Endometrial microvascular endothelial cells (primary cell): ENCODE results near the gene HS6ST3. TPM values are rescaled to one million over a fixed set of nuclear protein-coding genes. Genes with fewer than 3 reads are reported as not detected.

Source experiments
- in situ Hi-C: cut with HindIII; loops from 2 replicates; pipeline ENCODE4 v1.10.0; 2017; ENCODE audit warnings: low sequenced_read_pairs, low pct_unique_long_range_greater_than_20kb; ENCODE audit errors: inconsistent ontology term
- total RNA-seq: library from RNA; depleted of rRNA; stranded (reverse); fragments of >200 nt; gene quantifications from one replicate; pipeline ENCODE4 v1.2.3, GENCODE V29; 2015; ENCODE audit errors: inconsistent ontology term

The HS6ST3 gene
- total RNA-seq, 1 donor from 2014 or later: not detected

GRCh38 chr13:96397807-96398206, 307.9 kb downstream of the HS6ST3 start:
- in situ Hi-C loops: no loop called here

GRCh38 chr13:96398486-96398885, 308.6 kb downstream of the HS6ST3 start:
- in situ Hi-C loops: no loop called here

DNA sequence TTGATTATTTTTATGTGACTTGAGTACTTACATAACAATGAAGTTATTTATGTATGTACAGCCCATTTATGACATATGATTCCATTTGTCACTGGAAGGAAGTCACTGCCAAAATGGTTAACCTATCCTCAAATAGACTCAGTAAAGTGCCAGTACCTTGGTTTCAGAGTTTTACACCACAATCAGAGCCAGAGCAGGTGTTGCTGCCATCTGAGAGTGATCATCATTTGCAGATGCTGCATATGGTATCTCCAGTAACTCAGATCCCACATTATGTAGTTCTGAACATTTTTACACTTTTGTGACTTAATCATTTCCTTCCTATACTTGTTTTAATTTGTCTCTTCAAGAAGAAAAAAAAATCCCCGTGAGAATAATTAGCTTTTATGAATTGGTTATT, 313.3 kb downstream of the HS6ST3 start:
- in situ Hi-C loops: no loop called here

DNA sequence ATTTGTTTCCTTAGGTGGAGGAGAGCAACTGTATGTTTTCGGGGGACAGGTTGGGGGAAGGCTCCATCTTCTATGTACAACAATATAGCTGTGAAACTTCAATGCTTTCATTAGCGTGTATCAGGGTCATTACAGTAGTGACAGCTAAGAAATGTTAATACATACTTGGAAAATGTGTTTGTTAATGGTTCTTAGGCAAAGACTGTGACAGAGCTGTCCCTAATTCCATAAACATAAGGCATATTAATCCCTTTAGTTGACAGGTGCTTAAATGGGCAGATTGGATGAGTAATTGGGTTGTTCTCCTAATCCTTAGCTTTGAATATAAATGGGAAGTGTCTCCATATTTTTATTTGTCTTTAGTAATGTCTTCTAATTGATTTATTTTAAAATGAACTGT, 313.7 kb downstream of the HS6ST3 start:
- in situ Hi-C loops: no loop called here

DNA sequence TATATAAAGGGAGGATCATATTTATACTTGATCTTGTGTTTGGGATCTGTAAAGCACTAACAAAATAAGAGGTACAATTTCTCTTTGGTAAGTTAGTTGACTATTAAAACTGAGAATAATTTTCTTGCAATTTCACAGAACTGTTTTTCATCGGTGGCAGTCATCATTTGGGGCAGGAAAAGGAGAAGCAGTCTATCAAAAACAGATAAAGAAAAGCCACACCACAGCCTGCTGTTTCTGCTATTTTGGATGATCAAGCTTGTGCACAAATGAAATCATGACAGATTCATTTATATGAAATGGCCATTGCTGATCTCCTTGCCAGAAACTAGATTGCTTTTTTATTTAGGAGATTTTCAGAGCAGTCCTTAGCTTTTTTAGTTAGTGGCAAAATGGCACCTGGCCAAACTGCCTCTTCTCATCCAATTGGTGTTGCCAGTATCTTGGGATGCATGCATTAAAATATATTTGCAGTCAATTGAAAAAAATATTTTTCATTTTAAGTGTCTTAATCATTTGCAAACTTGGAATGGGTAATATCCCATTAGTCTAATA, 326.0 kb downstream of the HS6ST3 start:
- in situ Hi-C loops: no loop called here

DNA sequence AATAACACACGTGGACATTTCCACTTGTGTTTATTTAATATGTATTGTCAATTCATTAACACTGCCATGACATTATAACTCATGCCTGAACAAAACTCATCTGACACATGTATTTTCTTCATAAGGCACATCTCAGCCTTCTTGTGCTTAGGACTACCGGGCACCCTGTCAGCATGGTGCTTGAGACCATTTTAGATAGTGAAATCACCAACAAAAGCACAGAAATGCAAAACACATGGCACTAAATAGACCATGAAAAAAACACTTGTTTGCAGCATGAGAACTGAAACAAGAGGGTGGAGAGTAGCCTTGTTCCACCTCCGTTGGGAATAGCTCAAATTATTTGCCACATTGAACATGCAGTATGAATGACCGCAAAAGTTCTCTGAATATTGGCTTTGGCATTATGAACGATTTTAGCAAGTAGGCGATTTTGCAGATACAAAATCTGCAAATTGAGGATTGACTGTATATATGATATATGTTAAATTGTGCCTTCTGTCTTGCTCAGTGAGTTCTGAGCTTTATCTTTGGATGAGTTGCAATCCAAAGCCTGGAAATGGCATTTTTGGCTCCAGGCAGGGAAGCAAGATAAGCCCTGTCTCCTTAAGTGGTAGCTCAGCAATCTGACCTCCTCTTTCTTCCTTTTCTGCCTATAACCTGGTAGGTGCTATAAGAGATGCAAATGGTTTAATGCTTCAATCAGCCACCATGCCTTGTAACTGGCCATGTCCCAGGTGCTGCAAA, 328.2 kb downstream of the HS6ST3 start:
- in situ Hi-C loops: no loop called here

DNA sequence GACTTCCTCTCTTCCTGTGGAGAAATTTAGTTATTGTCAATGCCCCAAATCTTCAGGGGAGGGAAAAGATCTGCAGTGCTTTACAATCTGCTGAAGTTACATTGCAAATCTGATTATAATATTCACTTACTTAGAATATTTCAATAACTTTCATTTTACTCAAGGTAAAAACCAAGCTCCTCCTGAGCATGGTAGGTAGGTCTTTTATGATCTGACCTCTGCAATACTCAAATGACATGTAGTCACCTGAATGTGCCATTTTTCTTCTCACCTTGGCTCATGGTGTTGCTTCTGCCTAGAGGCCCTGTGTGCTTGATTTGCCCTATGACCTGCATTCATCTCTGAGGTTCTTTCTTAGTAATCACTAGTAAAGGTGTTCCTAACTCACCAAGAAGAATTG, 331.4 kb downstream of the HS6ST3 start:
- in situ Hi-C loops: no loop called here

GRCh38 chr13:96422002-96422401, 332.1 kb downstream of the HS6ST3 start:
- in situ Hi-C loops: no loop called here

GRCh38 chr13:96426167-96426566, 336.3 kb downstream of the HS6ST3 start:
- in situ Hi-C loops: no loop called here

- in situ Hi-C loops: no loop called here
These were observed 339.0 kb downstream of the HS6ST3 start for GRCh38 chr13:96428911-96429310.

DNA sequence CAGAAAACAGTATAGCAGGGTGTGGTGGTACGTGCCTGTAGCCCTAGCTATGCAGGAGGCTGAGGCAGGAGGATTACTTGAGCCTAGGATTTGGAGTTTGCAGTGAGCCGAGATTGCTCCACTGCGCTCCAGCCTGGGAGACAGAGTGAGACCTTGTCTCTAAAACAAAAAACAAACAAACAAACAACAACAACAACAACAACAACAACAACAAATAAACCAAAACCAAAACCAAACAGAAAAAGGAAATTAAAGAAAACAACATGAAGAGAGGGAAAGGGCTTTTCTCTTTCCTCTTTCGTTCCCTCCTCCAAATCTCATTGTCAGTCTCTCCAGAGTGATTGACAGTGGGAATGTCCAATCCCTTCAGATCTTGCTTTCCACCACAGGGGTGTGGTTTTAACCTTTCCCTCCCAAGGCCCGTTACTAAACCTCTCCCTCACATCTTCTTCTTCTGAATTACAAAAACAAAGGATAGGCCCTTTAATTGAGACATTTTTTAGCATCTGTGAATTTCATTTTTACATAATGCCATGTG, 341.2 kb downstream of the HS6ST3 start:
- in situ Hi-C loops: no loop called here

GRCh38 chr13:96444676-96445075, 354.8 kb downstream of the HS6ST3 start:
- in situ Hi-C loops: no loop called here

DNA sequence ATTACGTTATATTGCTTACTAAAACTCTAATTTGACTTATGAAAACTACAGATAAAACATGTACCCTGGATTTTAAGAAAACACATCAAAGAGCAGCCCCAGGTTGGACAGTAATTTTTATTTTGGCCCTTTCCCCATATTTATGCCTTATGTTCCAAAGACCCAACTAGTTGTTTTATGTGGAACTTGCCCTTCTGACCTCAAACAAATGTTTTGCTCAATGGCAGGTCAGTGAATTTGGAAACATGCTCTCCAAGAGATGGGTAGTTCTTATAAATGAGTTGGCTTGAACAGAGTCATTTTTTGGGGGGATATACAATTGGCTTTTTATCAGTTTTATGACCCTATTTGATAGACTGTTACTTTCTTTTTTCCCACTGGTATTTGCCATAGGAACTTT, 360.0 kb downstream of the HS6ST3 start:
- in situ Hi-C loops: no loop called here

- in situ Hi-C loops: no loop called here
These were observed 360.6 kb downstream of the HS6ST3 start for GRCh38 chr13:96450326-96451020.

DNA sequence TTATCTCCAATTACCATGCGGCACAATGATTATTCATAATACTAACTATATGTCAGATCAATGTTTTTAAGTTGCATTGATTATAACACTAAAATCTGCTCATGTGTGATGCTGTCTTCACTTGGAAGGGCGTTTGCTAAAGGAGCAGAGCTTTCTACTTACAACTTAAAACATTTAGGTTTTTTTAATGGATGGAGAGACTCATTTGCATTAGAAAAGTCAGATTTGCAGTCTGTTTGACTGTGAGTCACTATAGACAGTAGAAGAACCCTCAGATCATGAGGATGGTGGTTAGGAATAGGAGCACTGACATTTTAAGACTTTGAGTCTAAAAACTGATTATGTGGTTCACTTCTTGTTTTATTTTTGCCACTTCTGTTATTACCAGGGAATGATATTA, 364.6 kb downstream of the HS6ST3 start:
- in situ Hi-C loops: no loop called here

- in situ Hi-C loops: no loop called here
These were observed 370.7 kb downstream of the HS6ST3 start for GRCh38 chr13:96460609-96461008.

DNA sequence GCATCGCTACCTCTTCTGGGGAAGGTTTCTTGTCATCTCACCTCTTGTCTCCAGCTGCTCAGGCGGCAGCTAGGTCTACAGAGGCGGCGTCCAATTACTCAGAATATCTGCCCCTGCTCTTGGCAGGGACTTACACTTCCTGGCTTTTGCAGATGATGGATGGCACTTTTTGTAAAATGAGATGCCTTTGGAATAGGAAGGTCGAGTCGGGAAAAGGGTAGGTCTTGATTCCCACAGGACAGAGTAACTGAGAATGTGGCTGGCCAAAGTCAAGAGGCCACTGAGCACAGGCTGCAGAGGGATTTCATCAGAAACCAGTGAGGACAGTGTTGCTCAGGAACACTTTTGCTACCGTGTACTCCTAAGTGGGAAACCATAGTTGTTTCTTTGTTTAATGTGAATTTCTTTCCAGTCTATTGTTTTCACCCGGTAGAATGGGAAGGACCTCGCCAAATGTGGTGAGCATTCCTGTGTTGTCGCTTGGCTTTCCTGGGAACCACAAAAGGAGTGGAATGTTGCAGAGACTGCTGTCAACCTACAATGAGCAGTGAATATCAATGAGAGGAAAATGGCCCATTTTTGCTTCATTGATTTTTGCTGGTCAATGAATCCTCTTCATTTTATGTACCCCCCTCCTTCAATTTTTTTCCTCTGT, 383.7 kb downstream of the HS6ST3 start:
- in situ Hi-C loops: no loop called here

DNA sequence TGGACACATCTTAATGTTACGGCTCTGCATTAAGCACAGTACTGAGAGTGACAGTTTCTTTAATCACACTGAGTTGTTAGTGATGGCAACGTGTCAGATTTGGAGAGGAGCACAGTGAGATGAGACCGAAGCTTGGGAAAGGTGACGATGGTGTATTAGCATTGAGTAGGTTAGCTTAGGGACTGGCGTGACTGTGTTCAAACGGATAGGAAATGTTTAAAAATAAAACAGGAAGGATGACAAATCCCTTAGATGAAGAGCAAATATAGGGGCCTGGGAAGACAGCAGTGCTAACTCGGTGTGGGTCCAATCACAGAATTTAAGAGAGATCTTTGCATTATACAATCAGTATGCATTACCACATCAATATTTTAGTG, 384.3 kb downstream of the HS6ST3 start:
- in situ Hi-C loops: no loop called here

DNA sequence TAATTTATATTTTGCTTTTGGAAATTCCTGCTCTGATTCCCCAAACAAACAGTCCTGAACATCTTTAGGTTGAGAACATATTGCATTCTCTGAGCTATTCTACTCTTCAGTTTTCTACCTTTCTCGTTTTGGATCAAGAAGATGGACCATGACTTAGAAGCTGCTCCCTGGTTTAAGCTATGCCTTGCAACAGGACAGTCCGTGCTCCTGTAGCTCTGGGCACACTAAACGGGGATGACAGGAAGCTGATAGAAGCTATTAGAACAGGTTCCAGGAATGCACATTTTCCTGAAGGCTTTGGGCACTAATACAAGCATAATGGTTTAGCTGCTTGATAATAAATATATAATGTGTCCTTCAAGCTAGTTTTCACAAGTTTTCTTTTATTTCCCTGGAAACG, 385.2 kb downstream of the HS6ST3 start:
- in situ Hi-C loops: no loop called here

GRCh38 chr13:96481482-96481881, 391.6 kb downstream of the HS6ST3 start:
- in situ Hi-C loops: no loop called here
